Right renal pelvis (tissue), 4 donors: ENCODE data around the gene PSMG2. TPM values are rescaled to one million over a fixed set of nuclear protein-coding genes. Genes with fewer than 3 reads are reported as not detected.
"Not testable (repeated sequence)": the region's sequence is repeated elsewhere in the genome, so short reads cannot be mapped to it uniquely, and the experiment has no call there.

Source experiments
- DNase-seq, 4 donors: peaks; one replicate each; pipeline ENCODE4 v3.0.0-alpha.2; 2013; ENCODE audit warnings: low read depth in 4 of 4, low spot score in 3 of 4, missing footprints in 1 of 4
- polyA plus RNA-seq, 4 donors: library from polyadenylated mRNA; unstranded; fragments of 120-200 nt; gene quantifications; one replicate each; pipeline ENCODE4 v1.2.1, GENCODE V29; 2013; ENCODE audit not compliant: insufficient read length in 4 of 4

Gene PSMG2
- polyA plus RNA-seq, 4 donors = 75.6 to 94.4 (median 83.2) TPM

DNA sequence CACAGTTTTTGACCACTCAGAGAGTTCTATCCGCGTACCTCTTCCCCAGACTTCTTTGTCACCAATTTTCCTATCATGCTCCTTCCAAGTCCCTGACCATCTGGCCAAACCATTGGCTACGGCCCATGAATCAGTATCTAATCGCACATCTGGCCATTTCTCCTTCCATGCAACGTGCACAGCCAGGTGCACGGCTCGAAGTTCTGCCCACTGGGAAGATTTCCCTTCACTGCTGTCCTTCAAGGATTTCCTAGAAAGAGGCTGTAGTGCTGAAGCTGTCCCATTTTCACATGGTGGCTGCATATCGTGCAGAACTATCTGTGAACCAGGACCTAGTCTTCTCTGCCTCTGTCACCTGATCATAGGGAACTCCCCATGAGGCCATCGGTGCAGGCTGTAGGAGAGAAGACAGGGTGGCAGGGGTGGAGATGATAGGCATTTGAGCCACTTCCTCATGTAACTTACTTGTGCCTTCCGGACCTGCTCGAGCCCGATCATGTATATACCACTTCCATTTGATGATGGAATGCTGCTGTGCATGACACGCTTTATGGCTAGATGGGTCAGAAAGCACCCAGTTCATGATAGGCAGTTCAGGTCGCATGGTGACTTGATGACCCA lies 53.9 kb downstream of the PSMG2 start:
- not testable (repeated sequence) for DNase-seq

- DNase-seq = not testable (repeated sequence)
Measured at GRCh38 chr18:12758566-12758965, 55.7 kb downstream of the PSMG2 start.

DNA sequence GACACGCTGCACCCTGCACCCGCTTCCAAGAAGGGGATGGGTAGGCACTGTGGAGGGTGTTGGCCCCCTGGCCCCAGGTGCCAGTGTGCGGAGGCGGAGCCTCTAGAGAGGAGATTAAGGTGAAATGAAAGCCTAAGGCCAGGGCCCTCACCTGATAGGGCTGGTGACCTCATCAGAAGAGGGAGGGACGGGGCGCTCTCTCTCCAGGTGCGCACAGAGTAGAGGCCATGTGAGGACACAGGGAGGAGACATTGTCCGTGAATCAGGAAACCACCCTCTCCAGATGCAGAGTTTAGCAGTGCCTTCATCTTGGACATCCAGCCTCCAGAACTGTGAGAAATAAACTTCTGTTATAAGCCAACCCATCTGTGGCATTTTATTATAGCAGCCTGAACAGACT lies 62.3 kb downstream of the PSMG2 start:
- no peak for DNase-seq

DNA sequence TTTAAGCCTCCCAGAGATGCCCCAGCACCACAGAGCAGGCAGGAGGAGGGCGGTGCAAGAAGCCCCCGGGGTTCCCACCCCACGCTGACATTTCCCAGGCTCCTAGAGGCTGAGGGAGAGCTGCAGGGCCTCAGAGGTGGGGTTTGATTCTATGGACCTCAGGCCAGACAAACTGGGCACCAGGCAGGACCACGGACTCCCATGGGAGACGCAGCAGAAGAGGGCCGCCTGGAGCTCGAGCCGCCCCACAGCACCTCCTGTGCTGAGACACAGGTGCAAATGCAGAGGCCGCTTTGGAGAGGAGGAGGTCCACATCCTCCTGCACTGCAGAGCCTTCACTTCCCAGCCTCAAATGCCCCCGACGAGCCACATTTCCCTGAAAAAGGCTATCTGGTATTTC lies 62.7 kb downstream of the PSMG2 start:
- DNase-seq = no peak

GRCh38 chr18:12766986-12767433 lies 64.2 kb downstream of the PSMG2 start:
- DNase-seq = no peak

- DNase-seq = no peak
Measured at GRCh38 chr18:12767580-12768155, 64.8 kb downstream of the PSMG2 start.

DNA sequence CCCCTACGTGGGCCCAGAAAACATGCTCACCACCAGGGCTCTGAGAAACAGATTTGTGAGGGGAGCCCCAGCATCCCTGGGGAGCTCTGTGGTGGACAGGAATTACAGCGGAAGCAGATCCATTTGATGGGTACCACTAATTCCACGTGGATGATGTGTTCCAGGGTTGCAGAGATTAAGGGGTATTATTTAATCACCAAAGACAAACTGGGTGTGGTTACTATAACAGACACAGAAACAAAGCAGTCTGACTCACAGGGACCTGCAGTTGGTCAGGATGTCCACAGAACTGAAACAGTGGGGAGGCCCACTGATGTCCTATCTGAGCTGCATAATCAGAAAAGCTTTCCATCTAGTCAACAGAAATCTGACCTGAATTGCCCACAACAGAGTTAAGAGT lies 65.8 kb downstream of the PSMG2 start:
- DNase-seq = no peak

GRCh38 chr18:12769136-12769535 lies 66.3 kb downstream of the PSMG2 start:
- no peak for DNase-seq

GRCh38 chr18:12769644-12770440 lies 67.0 kb downstream of the PSMG2 start:
- DNase-seq = no peak

- no peak for DNase-seq
Measured at GRCh38 chr18:12770469-12771219, 67.8 kb downstream of the PSMG2 start.

GRCh38 chr18:12772111-12772510 lies 69.3 kb downstream of the PSMG2 start:
- no peak for DNase-seq

GRCh38 chr18:12773369-12773768 lies 70.5 kb downstream of the PSMG2 start:
- no peak for DNase-seq

GRCh38 chr18:12774982-12775381 lies 72.1 kb downstream of the PSMG2 start:
- no peak for DNase-seq

Other genes starting within 250 kb of the PSMG2 start
- gene SPIRE1, start 44.9 kb upstream of the PSMG2 start, polyA plus RNA-seq = 10 to 100 TPM; 29.1 to 35.1 (median 33.7) TPM
- gene CEP76, start 319 bp upstream of the PSMG2 start, polyA plus RNA-seq = 10 to 100 TPM in 2 of 4 donors, 1 to 10 TPM in 2; 9.3 to 11.4 (median 10.0) TPM
- 10 to 100 TPM; 40.7 to 58.1 (median 51.2) TPM for gene PTPN2, start 181.2 kb downstream of the PSMG2 start, polyA plus RNA-seq
- 10 to 100 TPM; 34.6 to 43.6 (median 42.6) TPM for gene SEH1L, start 245.0 kb downstream of the PSMG2 start, polyA plus RNA-seq